ENCODE data around the gene ACTR5.

ACTR5 gene

GRCh38 chr20:38728911-38729642 lies 19.2 kb upstream of the ACTR5 start:
- DNase-seq (ENCODE audit: low spot score) = no peak

- no peak for DNase-seq (ENCODE audit: low spot score)
These were observed 18.5 kb upstream of the ACTR5 start for GRCh38 chr20:38729767-38730166.

- DNase-seq (ENCODE audit: low spot score) = no peak
These were observed 17.9 kb upstream of the ACTR5 start for GRCh38 chr20:38730167-38730988.

- DNase-seq (ENCODE audit: low spot score) = peak; percentile 95
These were observed 17.1 kb upstream of the ACTR5 start for GRCh38 chr20:38730989-38731737.

GRCh38 chr20:38731738-38732113 lies 16.5 kb upstream of the ACTR5 start:
- no peak for DNase-seq (ENCODE audit: low spot score)

GRCh38 chr20:38732981-38733380 lies 15.3 kb upstream of the ACTR5 start:
- no peak for DNase-seq (ENCODE audit: low spot score)

- no peak for DNase-seq (ENCODE audit: low spot score)
These were observed 13.1 kb upstream of the ACTR5 start for GRCh38 chr20:38735172-38735571.

- no peak for DNase-seq (ENCODE audit: low spot score)
These were observed 10.4 kb upstream of the ACTR5 start for GRCh38 chr20:38737887-38738286.

GRCh38 chr20:38745757-38746156 lies 2.5 kb upstream of the ACTR5 start:
- DNase-seq (ENCODE audit: low spot score) = no peak

- DNase-seq (ENCODE audit: low spot score) = no peak
These were observed 664 bp upstream of the ACTR5 start for GRCh38 chr20:38747495-38748096.

- DNase-seq (ENCODE audit: low spot score) = peak; percentile 59
These were observed 545 bp downstream of the ACTR5 start for GRCh38 chr20:38748861-38749149.

GRCh38 chr20:38751360-38751976 lies 3.2 kb downstream of the ACTR5 start:
- peak; percentile 40 for DNase-seq (ENCODE audit: low spot score)

- no peak for DNase-seq (ENCODE audit: low spot score)
These were observed 3.8 kb downstream of the ACTR5 start for GRCh38 chr20:38752029-38752428.

- no peak for DNase-seq (ENCODE audit: low spot score)
These were observed 6.7 kb downstream of the ACTR5 start for GRCh38 chr20:38754924-38755323.

GRCh38 chr20:38755324-38755910 lies 7.2 kb downstream of the ACTR5 start:
- no peak for DNase-seq (ENCODE audit: low spot score)

- DNase-seq (ENCODE audit: low spot score) = no peak
These were observed 9.0 kb downstream of the ACTR5 start for GRCh38 chr20:38757145-38757775.

- no peak for DNase-seq (ENCODE audit: low spot score)
These were observed 10.8 kb downstream of the ACTR5 start for GRCh38 chr20:38759106-38759505.

- DNase-seq (ENCODE audit: low spot score) = no peak
These were observed 12.7 kb downstream of the ACTR5 start for GRCh38 chr20:38760978-38761377.

- DNase-seq (ENCODE audit: low spot score) = no peak
These were observed 13.9 kb downstream of the ACTR5 start for GRCh38 chr20:38762174-38762573.

GRCh38 chr20:38763616-38764015 lies 15.4 kb downstream of the ACTR5 start:
- DNase-seq (ENCODE audit: low spot score) = no peak
